Mesodermal cell (in vitro differentiated cells): ENCODE results near the gene SLC35F4.
"Not testable (repeated sequence)": the region's sequence is repeated elsewhere in the genome, so short reads cannot be mapped to it uniquely, and the experiment has no call there.

Experiments
- H3K27ac ChIP-seq: 2 replicates; pipeline ENCODE4 v1.7.0; 2013; ENCODE audit warnings: mild to moderate bottlenecking, low read depth, low read length, moderate library complexity; ENCODE audit not compliant: severe bottlenecking
- H3K36me3 ChIP-seq: 2 replicates; pipeline ENCODE4 v1.7.1; 2013; ENCODE audit warnings: mild to moderate bottlenecking, low read length, moderate library complexity; ENCODE audit not compliant: control insufficient read depth, insufficient read depth
- H3K4me1 ChIP-seq: one replicate; pipeline ENCODE4 v1.7.1; 2013; ENCODE audit warnings: mild to moderate bottlenecking, low read length; ENCODE audit not compliant: insufficient read depth, control insufficient read depth, poor library complexity, severe bottlenecking
- H3K4me3 ChIP-seq: 2 replicates; pipeline ENCODE4 v1.7.0; 2013; ENCODE audit warnings: low read length, control low read depth, mild to moderate bottlenecking; ENCODE audit not compliant: insufficient read depth, poor library complexity, severe bottlenecking; ENCODE audit errors: extremely low read depth
- H3K9me3 ChIP-seq: 2 replicates; pipeline ENCODE4 v1.7.1; 2013; ENCODE audit warnings: mild to moderate bottlenecking, low read length, moderate library complexity; ENCODE audit not compliant: control insufficient read depth
- WGBS, 2 experiments: methylation state at CpG; one replicate each; pipeline ENCODE4 v1.1.5; 2013; ENCODE audit warnings: missing lambda C conversion rate in 2 of 2; ENCODE audit not compliant: insufficient coverage in 2 of 2; 5-methylcytosine and 5-hydroxymethylcytosine counted together

The SLC35F4 gene

GRCh38 chr14:57729208-57730187 lies 136.4 kb downstream of the SLC35F4 start:
- WGBS, 2 experiments = 83 to 88% methylated on average over 4 of the region's 5 CpGs

GRCh38 chr14:57725399-57726077 lies 140.4 kb downstream of the SLC35F4 start:
- Histone ChIP-seq H3K9me3 (no peaks in the 10 kb centered on the region), H3K36me3 (no peaks in the 10 kb centered on the region), H3K4me1 (no peaks in the 10 kb centered on the region), H3K27ac (no peak overlapping the region), H3K4me3 (no peak overlapping the region)
- WGBS, 2 experiments = 84 to 90% methylated on average over 2 of the region's 2 CpGs

More at GRCh38 chr14:57729208-57730187, 136.4 kb downstream of the SLC35F4 start:
- no peaks in the 10 kb centered on the region for H3K9me3 ChIP-seq
- H3K4me3 ChIP-seq = no peak overlapping the region
- no peaks in the 10 kb centered on the region for H3K36me3 ChIP-seq
- H3K4me1 ChIP-seq = no peaks in the 10 kb centered on the region
- no peak overlapping the region for H3K27ac ChIP-seq

- not testable (repeated sequence) for H3K4me1 ChIP-seq, H3K9me3 ChIP-seq, H3K4me3 ChIP-seq, H3K27ac ChIP-seq, H3K36me3 ChIP-seq
Measured at GRCh38 chr14:57722141-57722540, 143.8 kb downstream of the SLC35F4 start.

GRCh38 chr14:57714487-57714931 lies 151.4 kb downstream of the SLC35F4 start:
- H3K4me1 ChIP-seq = no peaks in the 10 kb centered on the region
- WGBS, 2 experiments = 0 to 13% methylated on average over 2 of the region's 3 CpGs
- no peak overlapping the region for H3K27ac ChIP-seq
- no peak overlapping the region for H3K4me3 ChIP-seq
- no peaks in the 10 kb centered on the region for H3K36me3 ChIP-seq
- H3K9me3 ChIP-seq = peaks cover 13% of the 10 kb centered on the region

GRCh38 chr14:57712698-57713097 lies 153.2 kb downstream of the SLC35F4 start:
- Histone ChIP-seq H3K27ac (no peak overlapping the region), H3K9me3 (peaks cover 13% of the 10 kb centered on the region), H3K4me1 (no peaks in the 10 kb centered on the region), H3K36me3 (no peaks in the 10 kb centered on the region), H3K4me3 (no peak overlapping the region)
- WGBS, 2 experiments = 80 to 84% methylated on average over 1 to 2 of the region's 3 CpGs

- H3K4me1 ChIP-seq = no peaks in the 10 kb centered on the region
- no peak overlapping the region for H3K4me3 ChIP-seq
- WGBS, 2 experiments = 50 to 71% methylated on average over 1 to 3 of the region's 3 CpGs
- no peaks in the 10 kb centered on the region for H3K36me3 ChIP-seq
- H3K27ac ChIP-seq = no peak overlapping the region
- H3K9me3 ChIP-seq = peaks cover 13% of the 10 kb centered on the region
Measured at GRCh38 chr14:57712102-57712501, 153.8 kb downstream of the SLC35F4 start.

- Histone ChIP-seq H3K4me3 (no peak overlapping the region), H3K27ac (no peak overlapping the region), H3K36me3 (no peaks in the 10 kb centered on the region), H3K9me3 (peaks cover 13% of the 10 kb centered on the region), H3K4me1 (no peaks in the 10 kb centered on the region)
- 40 to 43% methylated on average over 2 of the region's 2 CpGs for WGBS, 2 experiments
Measured at GRCh38 chr14:57709909-57710308, 156.0 kb downstream of the SLC35F4 start.

GRCh38 chr14:57709086-57709485 lies 156.8 kb downstream of the SLC35F4 start:
- not testable (repeated sequence) for H3K36me3 ChIP-seq, H3K4me1 ChIP-seq, H3K27ac ChIP-seq, H3K4me3 ChIP-seq
- peaks cover 13% of the 10 kb centered on the region for H3K9me3 ChIP-seq
- 92% methylated on average over 3 of the region's 5 CpGs for WGBS, 2 experiments

- no peak overlapping the region for H3K27ac ChIP-seq
- no peaks in the 10 kb centered on the region for H3K36me3 ChIP-seq
- WGBS, 2 experiments = 78 to 86% methylated on average over 1 to 2 of the region's 5 CpGs
- no peaks in the 10 kb centered on the region for H3K4me1 ChIP-seq
- no peak overlapping the region for H3K4me3 ChIP-seq
- peaks cover 13% of the 10 kb centered on the region for H3K9me3 ChIP-seq
Measured at GRCh38 chr14:57707219-57707618, 158.7 kb downstream of the SLC35F4 start.

- Histone ChIP-seq H3K9me3 (peaks cover 2% of the 10 kb centered on the region), H3K4me3 (no peak overlapping the region), H3K4me1 (no peaks in the 10 kb centered on the region), H3K27ac (no peak overlapping the region), H3K36me3 (no peaks in the 10 kb centered on the region)
- WGBS, 2 experiments = no CpG with 5 or more reads among the region's 1 CpG
Measured at GRCh38 chr14:57704763-57705162, 161.1 kb downstream of the SLC35F4 start.

GRCh38 chr14:57699947-57700346 lies 165.9 kb downstream of the SLC35F4 start:
- no CpG with 5 or more reads among the region's 3 CpGs for WGBS, 2 experiments
- Histone ChIP-seq H3K4me1 (no peaks in the 10 kb centered on the region), H3K27ac (no peak overlapping the region), H3K9me3 (no peaks in the 10 kb centered on the region), H3K4me3 (no peak overlapping the region), H3K36me3 (no peaks in the 10 kb centered on the region)
